Measurements from ENCODE around the gene DLGAP1. TPM values are rescaled to one million over a fixed set of nuclear protein-coding genes. Genes with fewer than 3 reads are reported as not detected.

DLGAP1 gene
- total RNA-seq, 4 donors from 2014 or later = 0.13 to 6.2 (median 0.53) TPM

- no peak for ATAC-seq
- peak in 1 of 2 donors; percentile 17 for DNase-seq
These were observed 707.7 kb downstream of the DLGAP1 start for GRCh38 chr18:3747176-3747973.

GRCh38 chr18:3742541-3742940, 712.6 kb downstream of the DLGAP1 start:
- H3K4me1 ChIP-seq = no peaks in the 10 kb centered on the region
- ATAC-seq (no peak), DNase-seq (no peak)
- no peaks in the 10 kb centered on the region for H3K9me3 ChIP-seq
- no peak overlapping the region for H3K4me3 ChIP-seq
- H3K36me3 ChIP-seq = no peaks in the 10 kb centered on the region
- H3K27me3 ChIP-seq = no peaks in the 10 kb centered on the region
- TF ChIP-seq POLR2A (IDR thresholded peaks at IDR 0.05) (no peak), CTCF (IDR thresholded peaks at IDR 0.05 in 4 of 5, conservative IDR thresholded peaks at IDR 0.05 in 1 of 5) (no peak)
- in situ Hi-C loops (cut with MboI; ENCODE audit: low sequenced_read_pairs in 4 of 4) = no loop called here
- intact Hi-C loops (cut with DNase I; ENCODE audit: low total_unique reads) = no loop called here
- H3K27ac ChIP-seq = no peak overlapping the region

More at GRCh38 chr18:3747176-3747973, 707.7 kb downstream of the DLGAP1 start:
- H3K36me3 ChIP-seq = no peaks in the 10 kb centered on the region
- intact Hi-C loops (cut with DNase I; ENCODE audit: low total_unique reads) = no loop called here
- no peaks in the 10 kb centered on the region for H3K9me3 ChIP-seq
- H3K27me3 ChIP-seq = no peaks in the 10 kb centered on the region
- TF ChIP-seq CTCF (IDR thresholded peaks at IDR 0.05 in 4 of 5, conservative IDR thresholded peaks at IDR 0.05 in 1 of 5) = no peak
- no peak for TF ChIP-seq POLR2A (IDR thresholded peaks at IDR 0.05)
- no peak overlapping the region for H3K27ac ChIP-seq
- in situ Hi-C loops (cut with MboI; ENCODE audit: low sequenced_read_pairs in 4 of 4) = no loop called here
- no peaks in the 10 kb centered on the region for H3K4me1 ChIP-seq
- H3K4me3 ChIP-seq = no peak overlapping the region

GRCh38 chr18:3741333-3741732, 713.8 kb downstream of the DLGAP1 start:
- intact Hi-C loops (cut with DNase I; ENCODE audit: low total_unique reads) = no loop called here
- ATAC-seq (no peak), DNase-seq (no peak)
- in situ Hi-C loops (cut with MboI; ENCODE audit: low sequenced_read_pairs in 4 of 4) = no loop called here
- Histone ChIP-seq H3K36me3 (no peaks in the 10 kb centered on the region), H3K4me3 (no peak overlapping the region), H3K27ac (no peak overlapping the region), H3K9me3 (no peaks in the 10 kb centered on the region), H3K4me1 (no peaks in the 10 kb centered on the region), H3K27me3 (no peaks in the 10 kb centered on the region)
- TF ChIP-seq POLR2A (IDR thresholded peaks at IDR 0.05) = no peak

- Histone ChIP-seq H3K27me3 (no peaks in the 10 kb centered on the region), H3K36me3 (no peaks in the 10 kb centered on the region), H3K27ac (no peak overlapping the region), H3K9me3 (no peaks in the 10 kb centered on the region), H3K4me3 (no peak overlapping the region), H3K4me1 (no peaks in the 10 kb centered on the region)
- no peak for ATAC-seq
- in situ Hi-C loops (cut with MboI; ENCODE audit: low sequenced_read_pairs in 4 of 4) = no loop called here
- DNase-seq = no peak
- TF ChIP-seq CTCF (IDR thresholded peaks at IDR 0.05 in 4 of 5, conservative IDR thresholded peaks at IDR 0.05 in 1 of 5) (no peak), POLR2A (IDR thresholded peaks at IDR 0.05) (no peak)
- intact Hi-C loops (cut with DNase I; ENCODE audit: low total_unique reads) = no loop called here
These were observed 726.2 kb downstream of the DLGAP1 start for GRCh38 chr18:3728704-3729437.

- peaks cover 0 to 3% of the 10 kb centered on the region in 2 donors for H3K4me1 ChIP-seq
- ATAC-seq (no peak), DNase-seq (no peak)
- H3K27ac ChIP-seq = no peak overlapping the region
- no peak for TF ChIP-seq POLR2A (IDR thresholded peaks at IDR 0.05)
- TF ChIP-seq CTCF (IDR thresholded peaks at IDR 0.05 in 4 of 5, conservative IDR thresholded peaks at IDR 0.05 in 1 of 5) = no peak
- no peak overlapping the region for H3K4me3 ChIP-seq
- intact Hi-C loops (cut with DNase I; ENCODE audit: low total_unique reads) (no loop called here), in situ Hi-C loops (cut with MboI; ENCODE audit: low sequenced_read_pairs in 4 of 4) (no loop called here)
- no peaks in the 10 kb centered on the region for H3K9me3 ChIP-seq
- no peaks in the 10 kb centered on the region for H3K27me3 ChIP-seq
- H3K36me3 ChIP-seq = no peaks in the 10 kb centered on the region
These were observed 727.8 kb downstream of the DLGAP1 start for GRCh38 chr18:3727274-3727673.
